Hypothalamus (tissue), 51 donors: ENCODE data around the gene HSPB7.
"Not testable (repeated sequence)": the region's sequence is repeated elsewhere in the genome, so short reads cannot be mapped to it uniquely, and the experiment has no call there.

ENCODE experiments used
- DNase-seq, 51 donors: peaks; one replicate each; lab custom pipeline; 2025; lab: John Stamatoyannopoulos, UW

Gene HSPB7

DNA sequence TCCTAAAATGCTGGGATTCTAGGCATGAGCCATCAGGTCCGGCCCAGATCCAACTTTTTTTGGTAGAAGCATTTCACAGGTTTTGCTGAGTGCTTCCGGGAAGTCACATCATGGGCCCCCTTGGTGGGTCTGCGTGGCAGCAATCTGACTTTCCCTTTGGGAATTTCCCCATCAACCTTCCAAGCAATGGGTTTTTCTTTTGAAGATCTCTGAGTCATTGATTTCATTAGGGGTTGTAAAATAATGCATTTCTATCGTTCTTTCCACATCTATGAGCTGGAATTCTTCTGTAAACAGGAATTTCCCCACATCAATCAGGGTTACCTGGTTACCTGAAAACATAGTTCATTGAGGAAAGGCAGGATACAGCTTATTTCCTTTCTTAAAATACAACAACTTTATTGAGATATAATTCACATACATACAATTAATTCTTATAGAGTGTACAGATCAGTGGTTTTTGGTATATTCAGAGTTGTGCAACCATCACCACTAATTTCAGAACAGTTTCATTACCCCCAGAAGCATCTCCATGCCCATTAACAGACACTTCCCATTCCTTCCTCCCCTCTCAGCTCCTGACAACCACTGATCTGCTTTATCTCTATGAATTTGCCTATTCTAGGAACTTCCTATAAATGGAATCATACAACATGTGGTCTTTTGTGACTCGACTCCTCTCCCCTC is 32.1 kb downstream of the HSPB7 start:
- no peak for DNase-seq

DNA sequence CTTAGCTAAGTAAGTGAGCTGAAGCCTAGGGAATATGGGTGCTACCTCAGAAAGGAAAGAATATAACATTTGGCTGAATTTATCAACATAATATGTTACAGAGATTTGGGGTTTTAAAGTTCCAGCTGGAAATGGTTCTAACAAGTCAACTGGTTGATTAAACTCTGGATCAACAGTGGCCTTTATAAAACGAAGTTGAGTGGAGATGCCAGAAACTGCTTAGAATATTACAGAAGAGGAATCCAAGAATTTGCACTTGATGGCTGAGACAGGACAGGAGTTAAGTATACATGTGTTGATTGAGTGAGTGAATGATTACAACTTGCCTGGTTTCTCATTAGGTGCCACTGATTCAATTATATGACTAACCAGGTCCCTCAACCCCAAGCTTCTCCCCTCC is 34.6 kb downstream of the HSPB7 start:
- no peak for DNase-seq

GRCh38 chr1:15981679-15982078 is 36.2 kb downstream of the HSPB7 start:
- no peak for DNase-seq

DNA sequence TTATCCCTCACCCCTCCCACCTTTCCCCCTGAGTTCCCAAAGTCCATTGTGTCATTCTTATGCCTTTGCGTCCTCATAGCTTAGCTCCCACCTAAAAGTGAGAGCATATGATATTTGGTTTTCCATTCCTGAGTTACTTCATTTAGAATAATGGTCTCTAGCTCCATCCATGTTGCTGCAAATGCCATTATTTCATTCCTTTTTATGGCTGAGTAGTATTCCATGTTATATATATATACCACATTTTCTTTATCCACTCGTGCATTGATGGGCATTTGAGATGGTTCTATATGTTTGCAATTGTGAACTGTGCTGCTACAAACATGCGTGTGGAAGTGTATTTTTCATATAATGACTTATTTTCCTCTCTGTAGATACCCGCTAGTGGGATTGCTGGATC is 39.9 kb downstream of the HSPB7 start:
- DNase-seq = not testable (repeated sequence)

DNA sequence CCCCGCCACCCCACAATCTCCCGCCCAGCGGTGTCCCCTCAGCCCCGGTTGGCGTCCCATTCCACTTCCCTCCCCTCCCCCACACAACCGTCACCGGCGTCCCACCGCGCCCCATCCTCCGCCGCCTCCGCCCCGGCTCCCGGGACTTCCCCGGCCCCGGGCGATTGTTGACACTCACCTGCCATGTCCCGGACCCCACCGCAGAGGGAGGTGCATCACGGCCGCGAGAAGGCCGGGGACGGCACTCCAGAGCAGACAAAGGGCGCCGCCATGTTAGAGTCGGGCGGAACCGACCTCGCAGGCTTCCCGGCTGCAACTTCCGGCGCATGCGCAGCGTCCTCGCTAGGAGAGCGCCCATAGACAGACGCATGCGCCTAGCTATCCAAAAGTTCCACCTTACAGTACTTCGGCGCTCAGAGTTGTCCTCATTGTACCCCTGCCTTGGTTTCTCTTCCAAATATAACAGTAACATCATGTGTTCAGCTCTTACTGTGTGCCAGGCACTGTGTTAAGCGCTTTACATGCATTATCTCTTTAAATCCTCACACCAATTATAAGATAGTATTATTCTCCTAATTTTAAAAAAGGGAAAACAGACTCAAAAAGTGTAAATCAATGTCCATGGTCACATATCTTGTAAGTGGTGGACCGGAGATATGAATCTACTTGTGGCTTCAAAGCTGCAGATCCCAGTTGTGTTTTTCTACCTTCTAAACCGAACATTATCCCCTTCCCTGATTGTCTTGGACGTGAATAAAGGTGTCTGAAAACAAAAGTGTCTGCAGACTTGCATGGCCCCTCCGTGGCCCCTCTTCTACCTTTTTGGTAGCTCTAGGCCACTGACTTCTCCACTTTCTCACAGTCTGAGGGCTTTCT is 41.8 kb downstream of the HSPB7 start, which contains the start of gene ZBTB17:
Gene ZBTB17, minus strand, starts transcription at position 297 of the 876 bp plus-strand sequence. CDS start 27,606 bp downstream, outside the sequence.
- peak; percentile 56 to 98 (median 82) for DNase-seq

GRCh38 chr1:15975358-15975804 is 42.5 kb downstream of the HSPB7 start:
- peak in 41 of 51 donors; percentile 36 to 86 (median 70) for DNase-seq

DNA sequence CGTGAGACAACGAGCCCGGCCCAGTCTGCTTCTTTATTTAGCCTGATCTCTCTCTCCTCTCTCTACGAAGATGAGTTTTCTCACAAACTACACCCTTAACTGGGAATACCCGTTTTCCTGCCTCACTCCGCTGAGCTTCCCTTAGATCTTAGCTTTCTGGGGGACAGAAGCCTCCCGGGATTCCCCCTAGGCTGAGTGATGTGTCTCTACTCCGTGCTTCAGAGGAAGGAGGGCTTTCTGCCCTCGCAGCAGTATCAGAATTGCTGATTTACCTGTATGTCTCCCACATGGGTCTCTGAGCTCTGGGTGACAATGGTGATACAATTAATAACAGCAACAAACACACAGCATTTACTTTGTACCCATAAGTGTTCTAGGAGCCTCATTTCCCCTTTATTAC is 43.0 kb downstream of the HSPB7 start:
- no peak for DNase-seq

DNA sequence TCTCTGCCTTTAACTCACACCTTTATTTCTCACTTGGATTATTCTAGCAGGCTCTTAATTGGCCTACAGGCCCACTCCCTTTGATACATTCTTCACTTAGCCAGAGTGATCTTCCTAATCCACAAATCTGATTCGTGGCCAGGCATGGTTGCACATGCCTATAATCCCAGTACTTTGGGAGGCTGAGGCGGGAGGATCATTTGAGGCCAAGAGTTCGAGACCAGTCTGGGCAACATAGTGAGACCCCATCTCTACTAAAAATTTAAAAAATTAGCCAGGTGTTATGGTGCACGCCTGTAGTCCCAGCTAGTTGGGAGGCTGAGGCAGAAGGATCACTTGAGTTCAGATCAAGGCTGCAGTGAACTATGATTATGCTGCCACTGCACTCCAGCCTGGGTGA is 44.1 kb downstream of the HSPB7 start:
- no peak for DNase-seq

- no peak for DNase-seq
Measured at GRCh38 chr1:15972409-15972808, 45.4 kb downstream of the HSPB7 start.

- no peak for DNase-seq
Measured at GRCh38 chr1:15970911-15971310, 46.9 kb downstream of the HSPB7 start.

DNA sequence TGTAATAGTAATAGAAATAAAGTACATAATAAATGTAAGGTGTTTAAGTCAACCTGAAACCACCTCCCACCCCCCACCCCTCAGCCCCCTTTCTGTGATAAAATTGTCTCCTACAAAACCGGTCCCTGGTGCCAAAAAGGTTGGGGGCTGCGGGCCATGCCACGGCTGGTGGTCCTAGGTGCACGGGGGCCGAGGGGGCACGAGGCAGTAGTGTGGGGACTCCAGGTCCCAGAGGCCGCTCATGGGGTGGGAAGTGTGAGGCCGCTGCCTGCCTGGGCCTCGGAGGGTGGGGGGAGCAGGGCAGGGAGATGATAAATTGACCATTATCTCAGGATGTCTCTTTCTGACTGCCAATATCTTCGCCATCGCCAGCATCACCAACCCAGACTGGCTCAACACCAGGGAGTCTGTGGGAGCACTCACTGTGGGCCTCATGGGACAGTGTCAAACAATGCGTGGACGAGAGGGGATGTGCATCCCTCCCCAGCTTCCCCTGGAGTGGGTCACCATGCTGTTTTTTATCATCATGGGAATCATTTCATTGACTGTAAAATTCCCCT is 48.4 kb downstream of the HSPB7 start:
- no peak for DNase-seq

GRCh38 chr1:15968172-15968571 is 49.7 kb downstream of the HSPB7 start:
- DNase-seq = peak in 9 of 51 donors; percentile 16 to 47 (median 26)

GRCh38 chr1:15966956-15967344 is 50.9 kb downstream of the HSPB7 start:
- DNase-seq = no peak

DNA sequence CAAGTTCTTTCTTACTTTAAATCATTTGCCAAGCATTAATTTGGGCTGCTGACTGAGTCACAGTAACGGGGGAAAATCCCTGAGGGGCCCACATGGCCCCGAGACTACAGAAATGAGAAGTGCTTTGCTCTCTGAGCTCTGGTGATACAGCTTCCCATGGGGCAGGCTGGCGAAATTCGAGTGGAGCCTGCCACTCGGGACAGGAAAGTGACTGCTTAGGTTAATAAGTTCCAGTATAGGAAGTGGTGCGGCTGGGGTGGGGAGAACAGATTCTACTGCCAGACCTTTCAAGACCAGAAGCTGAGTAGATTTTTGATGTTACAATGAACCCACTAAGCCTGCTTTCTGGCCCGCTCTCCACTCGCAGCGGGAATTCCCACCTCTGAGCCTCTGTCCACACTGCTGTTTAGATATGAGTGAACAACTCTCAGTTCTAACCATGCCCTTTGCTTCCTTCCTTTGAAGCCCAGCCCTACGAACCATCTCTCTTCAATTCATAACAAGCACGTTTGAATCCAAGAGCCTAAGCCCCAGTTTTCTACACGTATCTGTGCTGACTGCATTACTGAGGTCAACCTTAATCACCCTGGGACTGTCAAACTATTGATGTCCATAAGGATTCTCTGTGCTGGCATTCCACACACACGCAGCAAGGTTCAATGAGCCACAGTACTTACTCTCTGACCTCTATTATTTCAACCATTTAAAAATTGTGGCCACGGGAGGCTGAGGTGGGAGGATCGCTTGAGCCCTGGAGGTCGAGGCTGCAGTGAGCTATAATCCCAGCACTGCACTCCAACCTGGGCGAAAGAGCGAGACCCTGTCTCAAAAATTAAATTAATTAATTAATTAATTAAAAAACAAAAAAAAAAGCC is 51.5 kb downstream of the HSPB7 start:
- peak in 13 of 51 donors; percentile 21 to 77 (median 41) for DNase-seq

GRCh38 chr1:15965228-15965767 is 52.5 kb downstream of the HSPB7 start:
- DNase-seq = peak in 31 of 51 donors; percentile 12 to 89 (median 50)
